GM18870 (cell line): ENCODE measurements around the gene IRF7.

ENCODE experiments used
- ATAC-seq: cut with Tn5 transposase; IDR thresholded peaks from one replicate; pipeline ENCODE4 v1.9.1; 2021; ENCODE audit warnings: moderate library complexity; ENCODE audit not compliant: unreplicated experiment

Gene IRF7

GRCh38 chr11:641806-642370, 26.1 kb upstream of the IRF7 start:
- no peak for ATAC-seq

GRCh38 chr11:640021-640706, 24.4 kb upstream of the IRF7 start:
- ATAC-seq, result no peak

GRCh38 chr11:639332-639955, 23.7 kb upstream of the IRF7 start:
- no peak for ATAC-seq

GRCh38 chr11:638631-639331, 23.0 kb upstream of the IRF7 start:
- ATAC-seq, result no peak

- ATAC-seq, result no peak
These were observed 22.1 kb upstream of the IRF7 start for GRCh38 chr11:637593-638521.

- no peak for ATAC-seq
These were observed 21.5 kb upstream of the IRF7 start for GRCh38 chr11:637333-637592.

GRCh38 chr11:636511-637332, 21.0 kb upstream of the IRF7 start, which contains the start of gene DRD4:
Gene DRD4, plus strand, starts transcription at chr11:637269. Its CDS starts 36 bp downstream, at chr11:637305.
- ATAC-seq, result no peak

GRCh38 chr11:635945-636510, 20.3 kb upstream of the IRF7 start:
- no peak for ATAC-seq

- ATAC-seq, result no peak
These were observed 15.1 kb upstream of the IRF7 start for GRCh38 chr11:630871-631270.

- ATAC-seq, result no peak
These were observed 13.5 kb upstream of the IRF7 start for GRCh38 chr11:629237-629583.

- no peak for ATAC-seq
These were observed 12.3 kb upstream of the IRF7 start for GRCh38 chr11:628056-628455.

- ATAC-seq, result no peak
These were observed 11.5 kb upstream of the IRF7 start for GRCh38 chr11:627308-627576.

- no peak for ATAC-seq
These were observed 10.9 kb upstream of the IRF7 start, which contains the start of gene SCT for GRCh38 chr11:626475-627307. Gene SCT, minus strand, starts transcription at chr11:627181. Its CDS starts 38 bp downstream, at chr11:627143.

- ATAC-seq, result no peak
These were observed 10.0 kb upstream of the IRF7 start for GRCh38 chr11:625636-626268.

- ATAC-seq, result no peak
These were observed 9.2 kb upstream of the IRF7 start, which contains the start of gene CDHR5 for GRCh38 chr11:624705-625635. Gene CDHR5, minus strand, starts transcription at chr11:624955. Its CDS starts 53 bp downstream, at chr11:624902.

- no peak for ATAC-seq
These were observed 8.4 kb upstream of the IRF7 start for GRCh38 chr11:623999-624704.

- ATAC-seq, result no peak
These were observed 7.7 kb upstream of the IRF7 start for GRCh38 chr11:623349-623869.
